GM12872 (cell line): Measurements from ENCODE around the gene DHRSX.

Experiments used
- CTCF ChIP-seq: IDR thresholded peaks from 3 replicates; pipeline ENCODE4 v1.5.1; 2011; ENCODE audit warnings: low read depth, mild to moderate bottlenecking, low read length, moderate library complexity; ENCODE audit not compliant: insufficient read depth

DHRSX gene

GRCh38 chrX:2526390-2526789 is 25.6 kb upstream of the DHRSX start:
- TF ChIP-seq CTCF: no peak

- TF ChIP-seq CTCF: no peak
Observed at GRCh38 chrX:2523911-2524310, 23.1 kb upstream of the DHRSX start.

GRCh38 chrX:2521927-2522386 is 21.2 kb upstream of the DHRSX start:
- TF ChIP-seq CTCF: no peak

- TF ChIP-seq CTCF: no peak
Observed at GRCh38 chrX:2521092-2521926, 20.5 kb upstream of the DHRSX start.

- TF ChIP-seq CTCF: no peak
Observed at GRCh38 chrX:2520539-2520938, 19.8 kb upstream of the DHRSX start.

- no peak for TF ChIP-seq CTCF
Observed at GRCh38 chrX:2517055-2517454, 16.3 kb upstream of the DHRSX start.

GRCh38 chrX:2516623-2517022 is 15.8 kb upstream of the DHRSX start:
- TF ChIP-seq CTCF: no peak
